Ovary (tissue), 9 donors: Measurements from ENCODE around the gene RPN2. TPM values are rescaled to one million over a fixed set of nuclear protein-coding genes. Genes with fewer than 3 reads are reported as not detected.

Experiments used
- DNase-seq, 5 donors: peaks; one replicate each; pipeline ENCODE4 v3.0.0-alpha.2; 2019 to 2020
- H3K27ac ChIP-seq, 2 donors: fragments of 200-600 bp; one replicate each; pipeline versions ENCODE4 v1.5.1 to v1.8.0; 2019 to 2022
- H3K27me3 ChIP-seq: fragments of 200-600 bp; one replicate; pipeline ENCODE4 v1.8.0; 2022
- H3K36me3 ChIP-seq: fragments of 200-600 bp; sonication (generic); one replicate; pipeline ENCODE4 v1.5.1; 2019
- H3K4me1 ChIP-seq: one replicate; pipeline ENCODE4 v1.8.1; 2013; ENCODE audit warnings: mild to moderate bottlenecking, moderate library complexity; ENCODE audit not compliant: insufficient read depth
- H3K4me3 ChIP-seq: fragments of 200-600 bp; sonication (generic); one replicate; pipeline ENCODE4 v1.5.1; 2017
- H3K9me3 ChIP-seq, 2 donors: fragments of 200-600 bp in 1 of 2; sonication (generic) in 1 of 2; one replicate each; pipeline versions ENCODE4 v1.5.1 to v1.8.1; 2013 to 2019; ENCODE audit warnings: mild to moderate bottlenecking in 1 of 2, moderate library complexity in 1 of 2
- CTCF ChIP-seq, 3 donors: fragments of 450-650 bp in 2 of 3; fragments of 200-600 bp in 1 of 3; IDR thresholded peaks; one replicate each; pipeline versions ENCODE4 v1.5.1 to v1.8.0; 2016 to 2022; ENCODE audit warnings: antibody characterized with exemption in 3 of 3, mild to moderate bottlenecking in 1 of 3
- EP300 ChIP-seq: sonication (generic); formaldehyde crosslinking; IDR thresholded peaks from one replicate; pipeline ENCODE4 v1.6.1; 2017; ENCODE audit warnings: antibody characterized with exemption
- POLR2A ChIP-seq: fragments of 450-650 bp; IDR thresholded peaks from one replicate; pipeline ENCODE4 v1.6.1; 2017; ENCODE audit warnings: antibody characterized with exemption, mild to moderate bottlenecking, moderate library complexity
- WGBS, 3 donors: extraction: QIAGEN DNeasy Blood & Tissue Kit in 1 of 3; methylation state at CpG; one replicate each; pipeline versions ENCODE4 v1.1.5 to v1.1.7; 2013 to 2017; 5-methylcytosine and 5-hydroxymethylcytosine counted together
- intact Hi-C, 4 donors: fragments of 100-400 bp; cut with DNase I; formaldehyde crosslinking; loops; one replicate each; pipeline versions ENCODE4 v1.11.0 to v1.15.1; 2022 to 2023
- polyA plus RNA-seq, 2 donors: library from polyadenylated mRNA; stranded (reverse); fragments of 200-250 nt in 1 of 2; fragments of 350-450 nt in 1 of 2; fragmentation: Illumina TruSeq in 1 of 2; extraction: RNeasy Lipid Tissue Mini Kit (QIAGEN cat#74804) in 1 of 2; gene quantifications; one replicate each; pipeline ENCODE4 v1.2.3, GENCODE V29; 2013 to 2014
- total RNA-seq, 7 donors: library from RNA; depleted of rRNA in 2 of 7; stranded (reverse); fragments of >200 nt in 2 of 7; fragmentation: NEBNext Ultra II Directional in 3 of 7; extraction: Animal tissue kit (Norgen Biotek cat#: 25700) in 3 of 7; gene quantifications; one replicate each; pipeline versions ENCODE4 v1.1.0 to v1.2.4, GENCODE V29; 2016 to 2023
- donor health status: DM: no; HTN: no; CAD: no; lungs with moderate emphysema.
- donor health status: DM: no; HTN: no; CAD: no.
- donor health status: Bipolar disorder and iron deficiency.
- donor health status: DM: yes; HTN: yes; CAD: no.
- donor health status: DM: no; HTN: no; CAD: no.
- donor health status: DM: yes; HTN: yes; CAD: no.

Gene RPN2
- total and polyA plus RNA-seq, 9 donors, result 58.3 to 213 (median 102) TPM

- H3K36me3 ChIP-seq, result no peaks in the 10 kb centered on the region
- no peak for DNase-seq
- no peak overlapping the region for H3K4me3 ChIP-seq
- H3K9me3 ChIP-seq, result no peaks in the 10 kb centered on the region
- no peak overlapping the region for H3K27ac ChIP-seq
- H3K4me1 ChIP-seq, result no peaks in the 10 kb centered on the region
- intact Hi-C loops, result loop anchor here in 3 of 4 donors (2.0 to 5.0 kb wide), 3 partner anchors 113 to 266 kb away; no protein-coding TSS in a partner anchor
- H3K27me3 ChIP-seq, result no peaks in the 10 kb centered on the region
- 86 to 91% (median 91%) methylated on average over 3 of the region's 3 CpGs for WGBS, 3 donors
- no peak for TF ChIP-seq CTCF (IDR thresholded peaks at IDR 0.05)
- no peak for TF ChIP-seq EP300
- no peak for TF ChIP-seq POLR2A
Measured at GRCh38 chr20:37271421-37271768, 92.3 kb downstream of the RPN2 start.

- no peaks in the 10 kb centered on the region for H3K9me3 ChIP-seq
- 73 to 100% (median 96%) methylated on average over 1 of the region's 1 CpG for WGBS, 3 donors
- peaks cover 5% of the 10 kb centered on the region for H3K4me1 ChIP-seq
- H3K4me3 ChIP-seq, result no peak overlapping the region
- no peak for DNase-seq
- no peak overlapping the region for H3K27ac ChIP-seq
- H3K27me3 ChIP-seq, result no peaks in the 10 kb centered on the region
- intact Hi-C loops, result loop anchor here in 3 of 4 donors (5.0 kb wide), 2 partner anchors 258 to 263 kb away; no protein-coding TSS in a partner anchor
- H3K36me3 ChIP-seq, result no peaks in the 10 kb centered on the region
- TF ChIP-seq POLR2A (no peak), CTCF (IDR thresholded peaks at IDR 0.05) (no peak), EP300 (no peak)
Measured at GRCh38 chr20:37273988-37274387, 94.9 kb downstream of the RPN2 start.

GRCh38 chr20:37274851-37275524 lies 95.9 kb downstream of the RPN2 start:
- TF ChIP-seq POLR2A (no peak), CTCF (IDR thresholded peaks at IDR 0.05) (no peak), EP300 (no peak)
- no peak for DNase-seq
- Histone ChIP-seq H3K27ac (peak overlapping the region in 1 of 2 donors; percentile 79), H3K36me3 (no peaks in the 10 kb centered on the region), H3K27me3 (no peaks in the 10 kb centered on the region), H3K9me3 (no peaks in the 10 kb centered on the region), H3K4me1 (peaks cover 5% of the 10 kb centered on the region), H3K4me3 (no peak overlapping the region)
- intact Hi-C loops, result loop anchor here in 3 of 4 donors (5.0 kb wide), 2 partner anchors 257 to 262 kb away; no protein-coding TSS in a partner anchor
- 32 to 41% (median 35%) methylated on average over 5 of the region's 5 CpGs for WGBS, 3 donors

- H3K27me3 ChIP-seq, result no peaks in the 10 kb centered on the region
- H3K9me3 ChIP-seq, result no peaks in the 10 kb centered on the region
- no peaks in the 10 kb centered on the region for H3K36me3 ChIP-seq
- H3K27ac ChIP-seq, result peak overlapping the region; percentile 79 to 85
- intact Hi-C loops, result loop anchor here in 1 of 4 donors (2.0 kb wide), 1 partner anchor 108 kb away; no protein-coding TSS in a partner anchor
- no peak overlapping the region for H3K4me3 ChIP-seq
- peak; percentile 84 to 87 (median 86) for DNase-seq
- no peak for TF ChIP-seq EP300
- TF ChIP-seq POLR2A, result peak; percentile 20
- peak in 2 of 3 donors; percentile 17 to 41 for TF ChIP-seq CTCF (IDR thresholded peaks at IDR 0.05)
- H3K4me1 ChIP-seq, result peaks cover 5% of the 10 kb centered on the region
- 5 to 8% (median 6%) methylated on average over 15 of the region's 15 CpGs for WGBS, 3 donors
Measured at GRCh38 chr20:37276494-37277252, 97.5 kb downstream of the RPN2 start.
